ENCODE results near the gene POLG2. TPM values are rescaled to one million over a fixed set of nuclear protein-coding genes. Genes with fewer than 3 reads are reported as not detected.
A peak's percentile ranks its signal among the peaks of the same experiment; 100 is the strongest.

The POLG2 gene
- total and polyA plus RNA-seq, 9 of the 15 experiments (the other 6 are each of a cell fraction or from before 2014, with no cell fraction given), result 13.4 to 44.8 (median 37.0) TPM

DNA sequence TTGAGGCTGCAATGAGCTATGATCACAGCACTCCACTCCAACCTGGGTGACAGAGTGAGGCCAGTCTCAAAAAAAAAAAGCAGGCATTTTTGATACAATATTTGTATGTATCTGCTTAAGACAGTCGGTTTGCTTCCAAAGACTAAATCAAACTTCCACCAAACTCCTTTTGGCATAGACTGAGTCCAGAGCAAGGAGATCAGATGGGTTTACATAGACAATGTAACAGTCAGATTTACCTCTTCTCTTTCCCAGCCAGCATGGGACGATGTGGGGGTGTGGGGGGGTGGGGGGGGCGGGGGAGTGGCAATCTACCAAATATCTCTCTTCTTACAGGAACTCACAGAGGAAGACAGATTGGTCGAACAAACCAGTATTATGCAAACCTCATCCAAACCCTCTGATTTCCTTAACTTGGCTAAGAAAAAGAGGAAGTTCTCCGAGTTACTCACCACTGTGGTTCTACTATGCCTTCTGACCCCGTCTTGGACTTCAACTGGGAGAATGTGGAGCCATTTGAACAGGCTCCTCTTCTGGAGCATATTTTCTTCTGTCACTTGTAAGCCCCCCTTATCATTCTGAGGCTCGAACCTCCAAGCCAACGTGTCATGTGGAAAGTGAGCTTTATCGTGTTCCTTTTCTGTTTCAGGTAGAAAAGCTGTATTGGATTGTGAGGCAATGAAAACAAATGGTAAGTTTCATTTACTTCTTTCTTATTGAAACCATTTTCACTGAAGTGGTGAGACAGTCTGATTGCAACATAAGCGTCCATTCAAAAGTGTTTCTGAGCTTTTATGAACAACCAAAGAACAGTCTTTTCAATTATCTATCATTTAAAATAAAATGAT, 48.0 kb downstream of the POLG2 start, which contains the start of gene MILR1 (continued):
- TF ChIP-seq, protein P1, sequence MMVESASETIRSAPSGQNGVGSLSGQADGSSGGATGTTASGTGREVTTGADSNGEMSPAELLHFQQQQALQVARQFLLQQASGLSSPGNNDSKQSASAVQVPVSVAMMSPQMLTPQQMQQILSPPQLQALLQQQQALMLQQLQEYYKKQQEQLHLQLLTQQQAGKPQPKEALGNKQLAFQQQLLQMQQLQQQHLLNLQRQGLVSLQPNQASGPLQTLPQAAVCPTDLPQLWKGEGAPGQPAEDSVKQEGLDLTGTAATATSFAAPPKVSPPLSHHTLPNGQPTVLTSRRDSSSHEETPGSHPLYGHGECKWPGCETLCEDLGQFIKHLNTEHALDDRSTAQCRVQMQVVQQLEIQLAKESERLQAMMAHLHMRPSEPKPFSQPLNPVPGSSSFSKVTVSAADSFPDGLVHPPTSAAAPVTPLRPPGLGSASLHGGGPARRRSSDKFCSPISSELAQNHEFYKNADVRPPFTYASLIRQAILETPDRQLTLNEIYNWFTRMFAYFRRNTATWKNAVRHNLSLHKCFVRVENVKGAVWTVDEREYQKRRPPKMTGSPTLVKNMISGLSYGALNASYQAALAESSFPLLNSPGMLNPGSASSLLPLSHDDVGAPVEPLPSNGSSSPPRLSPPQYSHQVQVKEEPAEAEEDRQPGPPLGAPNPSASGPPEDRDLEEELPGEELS (CRISPR knock-in tag; IDR thresholded peaks at IDR 0.05; ENCODE audit: borderline replicate concordance), result no peak
- TF ChIP-seq CTBP1 (IDR thresholded peaks at IDR 0.05; ENCODE audit: borderline replicate concordance) (no peak), RFX7 (CRISPR knock-in tag; IDR thresholded peaks at IDR 0.05) (no peak), ZNF778 (CRISPR knock-in tag; IDR thresholded peaks at IDR 0.05) (no peak), ZNF165 (CRISPR knock-in tag; IDR thresholded peaks at IDR 0.05; ENCODE audit: borderline replicate concordance) (no peak), ZNF551 (CRISPR knock-in tag; IDR thresholded peaks at IDR 0.05) (no peak), MAFG (tag; conservative IDR thresholded peaks at IDR 0.05) (no peak), NFE2L1 (tag; IDR thresholded peaks at IDR 0.05; ENCODE audit: borderline replicate concordance, low read depth) (no peak), KDM1A (IDR thresholded peaks at IDR 0.05) (peak; percentile 77 to 82), ESRRA (IDR thresholded peaks at IDR 0.05; ENCODE audit: borderline replicate concordance, low read depth) (no peak), ZNF274 (IDR thresholded peaks at IDR 0.05; ENCODE audit: borderline replicate concordance, low read depth, low read length) (no peak), ZNF384 (IDR thresholded peaks at IDR 0.05; ENCODE audit: low read depth, low read length) (no peak), PRMT5 (CRISPR knock-in tag; IDR thresholded peaks at IDR 0.05) (no peak), PHB (CRISPR knock-in tag; IDR thresholded peaks at IDR 0.05) (no peak), MTA3 (IDR thresholded peaks at IDR 0.05; ENCODE audit: borderline replicate concordance) (no peak), FOXM1 (IDR thresholded peaks at IDR 0.05; ENCODE audit: low read depth) (peak; percentile 12; the same call in 1 of the 2 replicates), FOXM1 (CRISPR knock-in tag; IDR thresholded peaks at IDR 0.05; ENCODE audit: low read depth) (no peak), BCOR (IDR thresholded peaks at IDR 0.05) (no peak)
- TF ChIP-seq, protein P2, sequence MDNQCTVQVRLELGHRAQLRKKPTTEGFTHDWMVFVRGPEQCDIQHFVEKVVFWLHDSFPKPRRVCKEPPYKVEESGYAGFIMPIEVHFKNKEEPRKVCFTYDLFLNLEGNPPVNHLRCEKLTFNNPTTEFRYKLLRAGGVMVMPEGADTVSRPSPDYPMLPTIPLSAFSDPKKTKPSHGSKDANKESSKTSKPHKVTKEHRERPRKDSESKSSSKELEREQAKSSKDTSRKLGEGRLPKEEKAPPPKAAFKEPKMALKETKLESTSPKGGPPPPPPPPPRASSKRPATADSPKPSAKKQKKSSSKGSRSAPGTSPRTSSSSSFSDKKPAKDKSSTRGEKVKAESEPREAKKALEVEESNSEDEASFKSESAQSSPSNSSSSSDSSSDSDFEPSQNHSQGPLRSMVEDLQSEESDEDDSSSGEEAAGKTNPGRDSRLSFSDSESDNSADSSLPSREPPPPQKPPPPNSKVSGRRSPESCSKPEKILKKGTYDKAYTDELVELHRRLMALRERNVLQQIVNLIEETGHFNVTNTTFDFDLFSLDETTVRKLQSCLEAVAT (IDR thresholded peaks at IDR 0.05), result peak in 1 of 2 experiments; percentile 93; a peak in 2 of 4 replicates
- TF ChIP-seq, protein P3, sequence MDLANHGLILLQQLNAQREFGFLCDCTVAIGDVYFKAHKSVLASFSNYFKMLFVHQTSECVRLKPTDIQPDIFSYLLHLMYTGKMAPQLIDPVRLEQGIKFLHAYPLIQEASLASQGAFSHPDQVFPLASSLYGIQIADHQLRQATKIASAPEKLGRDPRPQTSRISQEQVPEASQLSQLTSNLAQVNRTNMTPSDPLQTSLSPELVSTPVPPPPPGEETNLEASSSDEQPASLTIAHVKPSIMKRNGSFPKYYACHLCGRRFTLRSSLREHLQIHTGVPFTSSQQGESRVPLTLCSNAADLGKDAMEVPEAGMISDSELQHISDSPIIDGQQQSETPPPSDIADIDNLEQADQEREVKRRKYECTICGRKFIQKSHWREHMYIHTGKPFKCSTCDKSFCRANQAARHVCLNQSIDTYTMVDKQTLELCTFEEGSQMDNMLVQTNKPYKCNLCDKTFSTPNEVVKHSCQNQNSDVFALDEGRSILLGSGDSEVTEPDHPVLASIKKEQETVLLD (IDR thresholded peaks at IDR 0.05), result no peak
- TF ChIP-seq, protein P4, sequence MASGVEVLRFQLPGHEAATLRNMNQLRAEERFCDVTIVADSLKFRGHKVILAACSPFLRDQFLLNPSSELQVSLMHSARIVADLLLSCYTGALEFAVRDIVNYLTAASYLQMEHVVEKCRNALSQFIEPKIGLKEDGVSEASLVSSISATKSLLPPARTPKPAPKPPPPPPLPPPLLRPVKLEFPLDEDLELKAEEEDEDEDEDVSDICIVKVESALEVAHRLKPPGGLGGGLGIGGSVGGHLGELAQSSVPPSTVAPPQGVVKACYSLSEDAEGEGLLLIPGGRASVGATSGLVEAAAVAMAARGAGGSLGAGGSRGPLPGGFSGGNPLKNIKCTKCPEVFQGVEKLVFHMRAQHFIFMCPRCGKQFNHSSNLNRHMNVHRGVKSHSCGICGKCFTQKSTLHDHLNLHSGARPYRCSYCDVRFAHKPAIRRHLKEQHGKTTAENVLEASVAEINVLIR (CRISPR knock-in tag; IDR thresholded peaks at IDR 0.05), result no peak
- TF ChIP-seq, protein P5, sequence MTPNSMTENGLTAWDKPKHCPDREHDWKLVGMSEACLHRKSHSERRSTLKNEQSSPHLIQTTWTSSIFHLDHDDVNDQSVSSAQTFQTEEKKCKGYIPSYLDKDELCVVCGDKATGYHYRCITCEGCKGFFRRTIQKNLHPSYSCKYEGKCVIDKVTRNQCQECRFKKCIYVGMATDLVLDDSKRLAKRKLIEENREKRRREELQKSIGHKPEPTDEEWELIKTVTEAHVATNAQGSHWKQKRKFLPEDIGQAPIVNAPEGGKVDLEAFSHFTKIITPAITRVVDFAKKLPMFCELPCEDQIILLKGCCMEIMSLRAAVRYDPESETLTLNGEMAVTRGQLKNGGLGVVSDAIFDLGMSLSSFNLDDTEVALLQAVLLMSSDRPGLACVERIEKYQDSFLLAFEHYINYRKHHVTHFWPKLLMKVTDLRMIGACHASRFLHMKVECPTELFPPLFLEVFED (CRISPR knock-in tag; conservative IDR thresholded peaks at IDR 0.05), result no peak
